ENCODE results near the gene GJA9. TPM values are rescaled to one million over a fixed set of nuclear protein-coding genes. Genes with fewer than 3 reads are reported as not detected.

The GJA9 gene
- total RNA-seq, 2 donors from 2014 or later: not detected

- H3K4me3 Mint-ChIP-seq: no peak overlapping the region
- H3K27ac Mint-ChIP-seq: no peak overlapping the region
- no peaks in the 10 kb centered on the region for H3K27me3 Mint-ChIP-seq (ENCODE audit: low read depth)
- ATAC-seq (replicated peaks in 1 of 2) (no peak), DNase-seq (no peak)
- H3K4me1 Mint-ChIP-seq (ENCODE audit: low read depth): no peaks in the 10 kb centered on the region
- H3K9me3 Mint-ChIP-seq: no peaks in the 10 kb centered on the region
- no peaks in the 10 kb centered on the region for H3K36me3 Mint-ChIP-seq (ENCODE audit: insufficient read depth in 2 of 2)
Measured at GRCh38 chr1:38899560-38899959, 18.2 kb upstream of the GJA9 start.

GRCh38 chr1:38898653-38899230 lies 17.4 kb upstream of the GJA9 start:
- ATAC-seq (replicated peaks in 1 of 2) (peak in 1 of 2 donors; percentile 57), DNase-seq (no peak)
- H3K27me3 Mint-ChIP-seq (ENCODE audit: low read depth): no peaks in the 10 kb centered on the region
- no peak overlapping the region for H3K4me3 Mint-ChIP-seq
- peak overlapping the region; percentile 33 for H3K27ac Mint-ChIP-seq
- no peaks in the 10 kb centered on the region for H3K9me3 Mint-ChIP-seq
- H3K36me3 Mint-ChIP-seq (ENCODE audit: insufficient read depth in 2 of 2): no peaks in the 10 kb centered on the region
- H3K4me1 Mint-ChIP-seq (ENCODE audit: low read depth): no peaks in the 10 kb centered on the region

DNA sequence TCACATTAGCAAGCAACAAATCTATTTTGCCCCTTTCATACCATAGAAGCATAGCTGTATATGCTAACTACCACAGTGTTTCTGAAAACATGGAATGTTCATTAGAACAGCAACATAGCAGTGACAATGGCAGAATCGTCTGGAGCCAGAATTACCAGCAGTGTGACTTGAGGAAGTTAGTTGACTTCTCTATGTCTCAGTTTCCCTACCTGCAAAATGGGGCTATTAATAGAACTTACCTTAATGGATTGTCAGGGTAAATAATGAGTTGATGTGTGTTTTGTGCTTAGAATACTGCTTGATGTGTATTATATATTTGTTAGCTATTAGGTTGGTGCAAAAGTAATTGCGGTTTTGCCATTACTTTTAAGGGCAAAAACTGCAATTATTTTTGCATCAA lies 14.8 kb upstream of the GJA9 start:
- no peaks in the 10 kb centered on the region for H3K9me3 Mint-ChIP-seq
- no peaks in the 10 kb centered on the region for H3K36me3 Mint-ChIP-seq (ENCODE audit: insufficient read depth in 2 of 2)
- ATAC-seq (replicated peaks in 1 of 2) (no peak), DNase-seq (no peak)
- H3K4me1 Mint-ChIP-seq (ENCODE audit: low read depth): no peaks in the 10 kb centered on the region
- H3K4me3 Mint-ChIP-seq: no peak overlapping the region
- no peaks in the 10 kb centered on the region for H3K27me3 Mint-ChIP-seq (ENCODE audit: low read depth)
- H3K27ac Mint-ChIP-seq: no peak overlapping the region

DNA sequence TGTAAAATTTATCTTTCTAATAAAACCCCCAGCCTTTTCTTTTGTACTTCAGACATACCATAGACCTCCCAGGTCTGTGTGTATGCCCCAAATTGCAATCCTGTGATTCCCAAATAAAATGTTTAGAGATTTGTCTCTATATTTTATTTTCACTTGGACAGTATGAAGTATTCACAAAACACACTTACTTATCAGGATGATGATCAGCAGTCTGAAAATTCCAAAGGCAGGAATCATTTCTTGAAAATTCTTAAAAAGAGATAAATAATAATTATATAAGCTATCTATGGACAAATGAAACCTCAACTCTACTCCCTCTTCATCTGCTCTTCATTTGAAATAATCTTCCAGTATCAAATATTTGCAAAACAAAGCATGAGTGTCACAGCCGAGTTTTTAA lies 11.6 kb upstream of the GJA9 start:
- Mint-ChIP-seq H3K27ac (no peak overlapping the region), H3K9me3 (no peaks in the 10 kb centered on the region), H3K27me3 (ENCODE audit: low read depth) (no peaks in the 10 kb centered on the region)

DNA sequence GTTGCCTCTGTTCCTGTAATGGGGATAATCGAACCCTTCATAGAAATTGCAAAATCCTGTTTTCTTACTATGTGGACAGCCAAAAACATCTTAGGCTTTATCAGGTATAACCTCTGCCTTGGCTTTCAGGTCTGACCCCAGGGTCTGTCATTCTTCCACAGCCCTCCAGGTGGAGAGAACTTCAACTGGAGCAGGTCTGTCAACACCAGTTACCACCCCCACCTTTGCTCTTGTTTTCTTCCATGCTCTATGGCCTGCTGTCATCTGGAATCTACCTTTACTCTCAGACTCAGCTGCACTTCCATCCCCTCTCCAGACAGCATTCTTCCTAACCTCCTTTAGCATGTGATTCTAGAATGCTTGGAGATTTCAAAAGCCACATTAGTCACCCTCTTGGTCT lies 10.4 kb upstream of the GJA9 start:
- H3K9me3 Mint-ChIP-seq: no peaks in the 10 kb centered on the region
- no peaks in the 10 kb centered on the region for H3K4me1 Mint-ChIP-seq (ENCODE audit: low read depth)
- H3K4me3 Mint-ChIP-seq: no peak overlapping the region
- ATAC-seq (replicated peaks in 1 of 2): no peak
- DNase-seq: no peak
- no peak overlapping the region for H3K27ac Mint-ChIP-seq
- no peaks in the 10 kb centered on the region for H3K36me3 Mint-ChIP-seq (ENCODE audit: insufficient read depth in 2 of 2)
- no peaks in the 10 kb centered on the region for H3K27me3 Mint-ChIP-seq (ENCODE audit: low read depth)

More for the DNA sequence above, 11.6 kb upstream of the GJA9 start:
- DNase-seq (no peak), ATAC-seq (replicated peaks in 1 of 2) (no peak)
- H3K4me1 Mint-ChIP-seq (ENCODE audit: low read depth): no peaks in the 10 kb centered on the region
- H3K36me3 Mint-ChIP-seq (ENCODE audit: insufficient read depth in 2 of 2): no peaks in the 10 kb centered on the region
- no peak overlapping the region for H3K4me3 Mint-ChIP-seq

DNA sequence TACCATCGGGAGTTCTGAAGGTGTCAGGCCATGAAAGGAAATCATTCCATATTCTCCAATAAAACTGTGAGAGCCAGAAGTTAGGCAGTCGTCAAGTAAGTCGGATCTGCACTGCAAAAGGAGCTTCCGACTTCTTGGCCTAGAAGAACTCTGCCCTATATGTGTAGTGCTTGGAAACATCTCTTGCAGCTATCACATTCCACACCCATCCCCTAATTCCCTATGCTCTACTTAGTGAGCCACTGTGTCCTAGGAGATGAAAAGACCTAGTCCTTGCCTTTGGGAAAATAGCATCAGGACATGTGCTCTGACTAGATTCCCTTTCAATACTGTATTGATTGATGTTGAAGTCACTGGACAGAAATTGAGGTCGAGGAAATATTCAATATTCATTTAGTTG lies 8.2 kb upstream of the GJA9 start:
- ATAC-seq (replicated peaks in 1 of 2) (no peak), DNase-seq (no peak)
- Mint-ChIP-seq H3K4me3 (no peak overlapping the region), H3K27me3 (ENCODE audit: low read depth) (no peaks in the 10 kb centered on the region), H3K36me3 (ENCODE audit: insufficient read depth in 2 of 2) (no peaks in the 10 kb centered on the region), H3K27ac (no peak overlapping the region), H3K9me3 (no peaks in the 10 kb centered on the region), H3K4me1 (ENCODE audit: low read depth) (no peaks in the 10 kb centered on the region)

GRCh38 chr1:38888423-38889333 lies 7.3 kb upstream of the GJA9 start:
- H3K9me3 Mint-ChIP-seq: no peaks in the 10 kb centered on the region
- no peaks in the 10 kb centered on the region for H3K4me1 Mint-ChIP-seq (ENCODE audit: low read depth)
- no peak for DNase-seq
- H3K4me3 Mint-ChIP-seq: no peak overlapping the region
- H3K27me3 Mint-ChIP-seq (ENCODE audit: low read depth): no peaks in the 10 kb centered on the region
- H3K36me3 Mint-ChIP-seq (ENCODE audit: insufficient read depth in 2 of 2): no peaks in the 10 kb centered on the region
- no peak overlapping the region for H3K27ac Mint-ChIP-seq
- ATAC-seq (replicated peaks in 1 of 2): no peak

GRCh38 chr1:38885092-38885491 lies 3.7 kb upstream of the GJA9 start:
- H3K4me3 Mint-ChIP-seq: no peak overlapping the region
- ATAC-seq (replicated peaks in 1 of 2) (no peak), DNase-seq (no peak)
- H3K27me3 Mint-ChIP-seq (ENCODE audit: low read depth): no peaks in the 10 kb centered on the region
- H3K36me3 Mint-ChIP-seq (ENCODE audit: insufficient read depth in 2 of 2): no peaks in the 10 kb centered on the region
- H3K9me3 Mint-ChIP-seq: no peaks in the 10 kb centered on the region
- H3K4me1 Mint-ChIP-seq (ENCODE audit: low read depth): no peaks in the 10 kb centered on the region
- no peak overlapping the region for H3K27ac Mint-ChIP-seq

DNA sequence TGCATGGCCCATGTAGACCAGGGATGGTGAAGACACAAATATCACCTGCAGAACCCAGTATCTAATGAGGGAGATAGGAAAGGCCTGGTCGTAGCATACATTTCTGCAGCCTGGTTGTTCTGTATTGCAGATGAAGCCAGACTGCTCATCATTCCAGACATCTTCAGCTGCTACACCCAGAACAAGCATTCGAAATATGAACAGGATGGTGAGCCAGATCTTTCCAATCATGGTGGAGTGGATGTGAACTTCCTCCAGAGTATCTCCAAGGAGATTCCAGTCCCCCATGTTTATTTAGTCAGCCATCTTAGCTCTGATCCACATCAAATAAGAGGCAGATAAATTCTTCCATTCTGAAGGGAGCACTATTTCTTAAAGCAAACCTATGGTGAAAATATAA lies 5.6 kb downstream of the GJA9 start:
- Mint-ChIP-seq H3K27me3 (ENCODE audit: low read depth) (no peaks in the 10 kb centered on the region), H3K4me3 (no peak overlapping the region)

DNA sequence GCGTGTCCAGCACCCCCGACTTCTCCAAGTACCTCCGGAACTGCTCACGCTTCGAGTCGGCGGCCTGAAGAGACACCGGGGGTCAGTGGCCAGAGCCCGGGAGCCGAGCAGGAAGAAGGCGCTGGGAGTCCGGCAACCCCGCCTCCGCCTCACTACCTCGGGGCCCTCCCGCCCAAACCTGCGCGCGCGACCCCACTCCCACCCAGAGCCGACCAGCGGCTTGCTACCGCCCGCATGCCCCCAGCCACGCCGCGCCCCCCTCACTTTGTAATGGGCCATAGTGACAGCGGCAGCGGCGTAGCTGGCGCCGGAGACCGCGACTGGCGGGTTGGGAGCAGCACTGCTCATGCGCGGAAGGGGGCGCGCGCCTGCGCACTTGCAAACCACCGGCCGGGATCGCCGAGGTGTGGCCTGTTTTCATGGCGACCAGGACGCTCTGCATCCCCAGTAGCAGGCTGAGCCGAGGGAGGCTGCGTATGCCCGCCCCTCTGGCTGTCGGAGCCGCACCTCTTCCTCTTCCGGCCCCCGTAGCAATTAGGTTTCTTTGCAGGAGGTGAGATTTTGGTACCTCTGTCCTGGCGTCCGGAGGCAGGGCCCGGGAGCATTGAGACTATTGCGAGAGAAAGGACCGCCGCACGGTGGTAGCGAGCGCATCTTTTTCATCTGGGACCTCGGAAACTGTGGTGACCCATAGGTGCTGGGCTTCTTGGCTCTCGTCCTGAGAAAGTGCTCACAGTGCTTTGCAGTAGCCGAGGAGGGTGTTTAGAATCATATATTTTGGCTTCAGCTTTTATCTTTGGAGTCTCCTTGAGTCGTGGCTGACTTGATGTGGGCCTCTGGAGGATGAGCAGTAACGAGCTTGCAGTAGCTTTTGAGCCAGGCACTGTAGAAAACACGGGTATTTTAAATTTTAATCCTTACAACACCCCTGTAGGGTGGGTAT lies 8.1 kb downstream of the GJA9 start, which contains the start of gene MYCBP:
Gene MYCBP, minus strand, starts transcription at position 322 of the 943 bp plus-strand sequence. Its CDS starts 43 bp downstream, at position 279.
- Mint-ChIP-seq H3K27ac (peak within 1 kb of the TSS; percentile 94), H3K4me1 (ENCODE audit: low read depth) (peaks cover 32% of the 10 kb centered on the region), H3K27me3 (ENCODE audit: low read depth) (no peaks in the 10 kb centered on the region), H3K4me3 (peak within 1 kb of the TSS; percentile 85 to 95), H3K36me3 (ENCODE audit: insufficient read depth in 2 of 2) (peaks cover 0 to 1% of the 10 kb centered on the region in 2 donors), H3K9me3 (no peaks in the 10 kb centered on the region)
- peak; percentile 99 to 100 for ATAC-seq (replicated peaks in 1 of 2)
- peak; percentile 97 to 98 for DNase-seq

More for the DNA sequence above, 5.6 kb downstream of the GJA9 start:
- H3K9me3 Mint-ChIP-seq: no peaks in the 10 kb centered on the region
- H3K4me1 Mint-ChIP-seq (ENCODE audit: low read depth): peaks cover 32% of the 10 kb centered on the region
- ATAC-seq (replicated peaks in 1 of 2) (no peak), DNase-seq (no peak)
- no peak overlapping the region for H3K27ac Mint-ChIP-seq
- no peaks in the 10 kb centered on the region for H3K36me3 Mint-ChIP-seq (ENCODE audit: insufficient read depth in 2 of 2)

GRCh38 chr1:38872401-38873026 lies 8.9 kb downstream of the GJA9 start:
- Mint-ChIP-seq H3K27me3 (ENCODE audit: low read depth) (no peaks in the 10 kb centered on the region), H3K9me3 (no peaks in the 10 kb centered on the region), H3K4me3 (peak overlapping the region; percentile 85 to 95), H3K36me3 (ENCODE audit: insufficient read depth in 2 of 2) (peaks cover 0 to 3% of the 10 kb centered on the region in 2 donors), H3K4me1 (ENCODE audit: low read depth) (peaks cover 32% of the 10 kb centered on the region), H3K27ac (peak overlapping the region; percentile 14)
- peak; percentile 32 to 42 for ATAC-seq (replicated peaks in 1 of 2)
- peak; percentile 50 to 59 for DNase-seq

DNA sequence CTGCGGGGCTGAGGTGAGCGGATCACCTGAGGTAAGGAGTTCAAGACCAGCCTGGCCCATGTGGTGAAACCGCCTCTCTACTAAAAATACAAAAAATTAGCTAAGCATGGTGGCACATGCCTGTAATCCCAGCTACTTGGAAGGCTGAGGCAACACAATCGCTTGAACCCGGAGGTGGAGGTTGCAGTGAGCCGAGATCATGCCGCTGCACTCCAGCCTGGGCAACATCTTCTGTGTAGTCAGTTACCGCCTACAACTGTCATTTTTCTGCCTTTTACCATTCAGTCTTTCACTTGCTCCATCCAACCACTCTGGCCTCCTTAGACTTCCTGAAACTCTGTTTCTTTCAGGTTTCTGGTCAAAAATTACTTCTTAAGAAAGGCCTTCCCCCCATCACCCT lies 10.4 kb downstream of the GJA9 start:
- peak overlapping the region; percentile 85 to 95 for H3K4me3 Mint-ChIP-seq
- no peak for ATAC-seq (replicated peaks in 1 of 2)

More for the DNA sequence above, 10.4 kb downstream of the GJA9 start:
- H3K4me1 Mint-ChIP-seq (ENCODE audit: low read depth): peaks cover 32% of the 10 kb centered on the region
- peak overlapping the region; percentile 14 for H3K27ac Mint-ChIP-seq
- DNase-seq: no peak
- H3K27me3 Mint-ChIP-seq (ENCODE audit: low read depth): no peaks in the 10 kb centered on the region
- peaks cover 2 to 3% of the 10 kb centered on the region in 2 donors for H3K36me3 Mint-ChIP-seq (ENCODE audit: insufficient read depth in 2 of 2)
- H3K9me3 Mint-ChIP-seq: no peaks in the 10 kb centered on the region
